K562 (cell line): ENCODE results near the gene TMEM184A. TPM values are rescaled to one million over a fixed set of nuclear protein-coding genes. Genes with fewer than 3 reads are reported as not detected.

Experiments
- BACH1 ChIP-seq: fragments of 200-800 bp; sonication (Bioruptor generic); IDR thresholded peaks from 2 replicates; pipeline ENCODE4 v1.6.1; 2016; ENCODE audit warnings: missing genetic modification characterization, missing compliant biosample characterization
- C11orf30 ChIP-seq: fragments of 450-650 bp; IDR thresholded peaks from 2 replicates; pipeline ENCODE4 v1.6.1; 2016; ENCODE audit warnings: low read depth, mild to moderate bottlenecking
- CAMTA2 ChIP-seq: fragments of 250-450 bp; sonication (Bioruptor Pico); conservative IDR thresholded peaks from 2 replicates; pipeline ENCODE4 v1.5.1; 2022
- CBX8 ChIP-seq: fragments of 200-600 bp; sonication (generic); IDR thresholded peaks from 2 replicates; pipeline ENCODE4 v1.6.1; 2012; ENCODE audit warnings: borderline replicate concordance, mixed run types, low read depth, mild to moderate bottlenecking, moderate library complexity, mixed read lengths, low read length, control low read depth, inconsistent platforms; ENCODE audit not compliant: poor library complexity, severe bottlenecking; ENCODE audit errors: extremely low read depth
- CREB1 ChIP-seq, 2 experiments: sonication (generic) in 1 of 2; formaldehyde crosslinking in 1 of 2; IDR thresholded peaks; 2 replicates each; pipeline versions ENCODE4 v1.6.1 to v1.8.0; 2012 to 2022; ENCODE audit warnings: inconsistent platforms in 1 of 2, mild to moderate bottlenecking in 1 of 2, missing genetic modification reagents in 1 of 2, moderate library complexity in 1 of 2
- CREM ChIP-seq: IDR thresholded peaks from 2 replicates; pipeline ENCODE4 v1.6.1; 2014; ENCODE audit warnings: antibody characterized with exemption, low read depth
- EP400 ChIP-seq: fragments of 450-650 bp; IDR thresholded peaks from 2 replicates; pipeline ENCODE4 v1.6.1; 2017; ENCODE audit warnings: antibody characterized with exemption, mild to moderate bottlenecking, moderate library complexity
- HMG20B ChIP-seq: fragments of 250-450 bp; sonication (Bioruptor Pico); IDR thresholded peaks from 2 replicates; pipeline ENCODE4 v1.5.0; 2021; ENCODE audit warnings: mild to moderate bottlenecking
- MAFK ChIP-seq: IDR thresholded peaks from 2 replicates; pipeline ENCODE4 v1.6.1; 2011; ENCODE audit warnings: low read length, improper control_type of control experiment
- YBX1 ChIP-seq: fragments of 450-650 bp; IDR thresholded peaks from 2 replicates; pipeline ENCODE4 v1.7.1; 2016; ENCODE audit warnings: mild to moderate bottlenecking
- ZSCAN29 ChIP-seq: fragments of 450-650 bp; IDR thresholded peaks from 2 replicates; pipeline ENCODE4 v1.6.1; 2017
- polyA plus RNA-seq, 8 experiments: library from polyadenylated mRNA; depleted of rRNA in 4 of 8; stranded (reverse) in 5 of 8; unstranded in 3 of 8; fragments of >200 nt; fragmentation: Nextera tagmentation in 2 of 8; fragmentation: Illumina TruSeq in 1 of 8; extraction: Ambion mirVana in 2 of 8; extraction: Trizol in 1 of 8; gene quantifications; 2 replicates each; pipeline versions ENCODE4 v1.2.1 to v1.2.3, GENCODE V29; 2011 to 2014; ENCODE audit warnings: inconsistent platforms in 1 of 8, missing spikeins in 1 of 8
- total RNA-seq, 7 experiments: library from RNA; depleted of rRNA in 6 of 7; stranded (reverse); fragments of >200 nt in 6 of 7; fragmentation: Illumina TruSeq in 2 of 7; extraction: Trizol in 2 of 7; gene quantifications; 2 replicates each; pipeline versions ENCODE4 v1.2.1 to v1.2.3, GENCODE V29; 2011 to 2021; ENCODE audit warnings: low replicate concordance in 1 of 7

Gene TMEM184A
- total and polyA plus RNA-seq, 9 of the 15 experiments (the other 6 are each of a cell fraction or from before 2014, with no cell fraction given), result 0.10 to 0.18 (median 0.11) TPM; not detected in 6

GRCh38 chr7:1512781-1513656 is 43.0 kb downstream of the TMEM184A start (continued):
- TF ChIP-seq CAMTA2 (CRISPR knock-in tag), result no peak
- TF ChIP-seq MAFK, result peak; percentile 91
- TF ChIP-seq BACH1 (tag), result peak; percentile 83
- no peak for TF ChIP-seq CBX8
- no peak for TF ChIP-seq EP400
- TF ChIP-seq YBX1, result no peak
- TF ChIP-seq CREB1 (IDR thresholded peaks at IDR 0.05), result no peak
- TF ChIP-seq CREB1 (CRISPR knock-in tag; IDR thresholded peaks at IDR 0.05), result peak; percentile 25; the same call in 1 of the 2 replicates
- no peak for TF ChIP-seq HMG20B
- TF ChIP-seq ZSCAN29, result no peak
- peak; percentile 96 for TF ChIP-seq C11orf30
- TF ChIP-seq CREM, result peak; percentile 52
